HG02642 (cell line): ENCODE data around the gene CCDC174.

Experiments
- ATAC-seq: cut with Tn5 transposase; IDR thresholded peaks from one replicate; pipeline ENCODE4 v1.9.1; 2021; ENCODE audit warnings: mild to moderate bottlenecking; ENCODE audit not compliant: unreplicated experiment, poor library complexity

Gene CCDC174

DNA sequence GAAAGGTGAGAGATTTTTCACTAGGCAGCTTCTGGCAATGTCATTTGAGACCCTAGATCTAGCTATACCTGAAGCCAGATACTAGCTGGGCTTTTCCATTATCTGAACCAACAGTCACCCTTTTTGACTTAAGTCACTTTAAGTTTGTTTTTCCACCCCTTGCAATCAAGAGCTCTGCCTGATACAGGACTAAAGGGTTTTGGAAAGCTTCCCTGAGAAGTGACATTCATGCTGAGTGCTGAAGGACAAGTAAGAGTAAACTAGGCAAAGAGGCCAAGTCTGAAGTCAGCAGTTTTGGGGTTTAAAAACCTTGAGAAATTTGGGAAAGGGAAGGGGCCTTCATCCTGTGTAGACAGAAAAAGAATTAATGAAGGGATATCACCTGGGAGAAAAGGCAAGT is 27.1 kb upstream of the CCDC174 start:
- ATAC-seq, result no peak

DNA sequence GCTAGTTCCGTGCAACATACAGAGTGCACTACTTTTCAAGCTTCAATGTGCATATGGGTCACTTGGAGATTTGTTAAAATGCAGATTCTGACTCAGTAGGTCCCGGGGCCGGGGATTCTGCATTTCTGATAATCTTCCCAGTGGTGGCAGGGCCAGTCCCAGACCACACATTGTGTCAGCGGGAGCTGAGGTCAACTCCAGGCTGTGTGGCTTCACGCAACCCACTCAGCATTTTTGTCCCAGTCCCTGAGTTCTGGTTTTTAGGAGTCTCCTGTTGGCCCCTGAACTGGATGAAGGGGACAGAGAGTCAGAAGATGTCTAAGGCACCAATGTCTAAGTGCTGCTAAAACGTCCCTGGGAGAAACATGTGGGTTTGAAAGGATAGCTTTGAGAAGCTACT is 26.1 kb upstream of the CCDC174 start:
- no peak for ATAC-seq

DNA sequence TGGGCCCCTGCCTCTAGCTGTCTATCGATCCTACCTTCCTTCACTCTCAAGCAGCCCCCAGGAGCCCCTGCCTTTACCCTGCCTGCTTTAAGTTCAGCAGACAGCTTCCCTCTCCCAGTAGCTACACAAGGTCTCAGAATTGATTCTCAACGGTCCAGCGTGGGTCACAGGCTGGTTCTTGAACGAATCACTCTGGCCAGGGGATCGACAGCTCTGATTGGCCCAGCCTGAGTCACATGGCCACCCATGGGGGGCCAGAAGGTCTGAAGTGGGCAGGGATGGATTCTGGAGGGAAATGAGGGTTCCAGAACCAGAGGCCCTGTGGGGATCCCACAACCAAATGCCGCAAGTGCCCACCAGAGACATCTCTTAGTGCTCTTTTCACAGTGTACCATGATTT is 23.7 kb upstream of the CCDC174 start:
- ATAC-seq, result no peak

DNA sequence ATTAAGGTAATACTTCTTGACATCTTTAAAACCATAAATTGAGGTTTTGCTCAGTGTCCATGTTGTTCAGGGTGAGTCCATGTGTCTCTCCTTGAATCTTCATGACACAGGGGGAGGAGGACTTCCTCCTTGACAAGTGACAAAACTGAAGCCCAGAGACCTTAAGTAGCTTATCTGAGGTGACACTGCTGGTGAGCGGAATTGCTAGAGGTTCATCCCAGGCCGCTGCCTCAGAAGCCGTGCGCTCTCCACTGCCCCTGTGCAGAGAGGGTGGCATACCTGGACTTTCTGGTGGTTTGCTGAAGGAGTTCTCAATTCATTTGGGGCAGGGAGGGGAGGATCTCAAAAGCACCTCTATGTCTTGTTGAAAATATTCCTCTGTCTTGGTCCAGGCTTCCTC is 23.2 kb upstream of the CCDC174 start:
- no peak for ATAC-seq

DNA sequence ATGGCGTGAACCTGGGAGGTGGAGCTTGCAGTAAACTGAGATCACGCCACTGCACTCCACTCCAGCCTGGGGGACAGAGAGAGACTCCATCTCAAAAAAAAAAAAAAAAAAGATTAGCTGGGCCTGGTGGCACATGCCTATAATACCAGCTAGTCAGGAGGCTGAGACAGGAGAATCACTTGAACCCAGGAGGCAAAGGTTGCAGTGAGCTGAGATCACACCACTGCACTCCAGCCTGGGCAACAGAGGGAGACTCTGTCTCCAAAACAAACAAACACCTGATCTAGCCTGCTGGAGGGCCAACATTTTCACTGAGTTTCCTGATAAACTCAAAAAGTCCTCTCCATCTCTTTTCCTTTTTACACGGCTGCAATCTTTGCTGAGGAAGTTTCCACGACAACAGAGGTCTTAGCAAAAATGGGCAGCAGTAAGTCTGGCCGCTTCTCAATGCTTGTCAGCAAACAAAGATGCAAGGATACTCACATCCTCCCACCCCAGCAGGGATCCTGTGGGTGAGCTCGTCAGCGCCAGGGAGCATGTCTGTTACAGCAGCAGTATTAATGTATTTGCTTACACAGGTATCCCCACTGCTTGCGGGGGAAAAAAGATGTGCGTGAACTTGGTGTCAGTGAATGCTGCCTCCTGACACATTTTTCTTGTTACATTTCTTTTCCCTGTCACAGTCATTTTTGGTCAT is 21.0 kb upstream of the CCDC174 start:
- ATAC-seq, result no peak

DNA sequence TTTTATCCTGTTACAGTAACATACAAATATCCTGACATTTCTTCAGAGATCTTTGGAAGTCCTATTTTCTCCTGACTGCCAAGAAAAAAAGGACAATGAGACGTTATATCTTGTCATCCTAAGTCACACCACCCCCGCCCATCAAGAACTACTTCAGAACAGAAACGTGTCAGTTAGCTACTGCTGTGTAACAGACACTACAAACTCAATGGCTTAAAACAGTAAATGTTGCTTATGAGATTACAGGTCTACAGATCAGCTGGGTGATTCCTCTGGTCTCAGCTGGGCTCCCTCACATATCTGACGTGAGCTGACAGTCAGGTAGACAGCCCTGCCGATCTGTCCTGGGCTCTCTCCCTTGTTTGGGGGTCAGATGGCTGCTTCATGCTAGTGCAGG is 20.5 kb upstream of the CCDC174 start:
- no peak for ATAC-seq

DNA sequence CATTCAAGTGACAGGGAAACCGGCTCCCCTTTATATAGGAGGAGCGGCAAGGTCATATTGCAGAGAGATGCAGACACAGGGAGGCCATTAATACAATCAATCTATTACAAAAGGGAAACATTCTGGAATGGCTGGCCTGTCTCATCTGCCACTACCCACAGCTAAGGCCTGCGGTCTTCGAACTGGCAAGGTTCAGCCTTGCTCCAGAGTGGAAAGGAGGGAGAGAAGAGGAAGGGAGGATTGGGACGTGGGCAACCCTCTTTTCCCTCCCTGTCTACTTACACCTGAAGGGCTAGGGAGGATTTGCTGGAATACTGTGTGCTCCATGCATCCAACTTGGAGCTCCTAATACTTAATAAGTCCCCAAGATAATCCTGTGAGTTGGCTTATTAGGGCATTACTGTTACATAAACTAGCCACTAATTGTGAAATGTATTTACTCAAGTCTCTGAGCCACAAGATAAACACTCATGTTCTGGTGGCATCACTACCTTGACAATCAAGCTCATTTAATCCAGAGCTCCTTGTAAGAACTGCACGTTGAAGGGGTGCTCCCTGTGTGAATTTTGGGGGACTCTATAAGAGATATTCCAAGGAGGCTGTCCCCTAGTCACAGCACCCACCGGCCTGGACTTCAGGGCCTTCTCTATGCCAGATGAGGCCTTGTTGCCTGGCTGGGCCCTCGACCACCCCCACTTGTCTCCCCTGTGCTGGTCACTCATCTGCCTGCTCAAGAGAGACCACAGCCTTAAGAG is 19.7 kb upstream of the CCDC174 start:
- ATAC-seq, result no peak

DNA sequence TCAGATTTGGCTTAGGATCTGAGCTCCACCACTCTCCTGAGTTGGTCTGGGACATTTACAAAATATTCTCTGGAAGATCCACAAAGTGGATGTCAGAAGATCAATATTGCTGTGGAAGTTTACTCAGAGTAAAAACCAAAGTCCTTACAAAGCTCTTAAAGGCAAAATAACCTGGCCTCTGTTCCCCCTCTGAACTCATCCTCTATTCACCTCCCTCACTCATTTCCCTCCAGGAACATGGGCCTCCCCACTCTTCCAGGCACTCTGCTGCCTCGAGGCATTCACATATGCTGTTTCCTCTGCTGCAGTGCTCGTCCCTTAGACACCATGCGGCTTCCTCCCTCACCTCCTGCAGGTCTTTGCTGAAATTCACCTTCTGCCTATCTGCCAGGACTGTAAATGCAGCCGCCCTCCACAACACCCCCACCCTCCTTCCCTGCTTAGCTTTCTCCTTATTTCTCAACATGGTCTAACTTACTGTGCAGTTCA is 19.1 kb upstream of the CCDC174 start:
- no peak for ATAC-seq

DNA sequence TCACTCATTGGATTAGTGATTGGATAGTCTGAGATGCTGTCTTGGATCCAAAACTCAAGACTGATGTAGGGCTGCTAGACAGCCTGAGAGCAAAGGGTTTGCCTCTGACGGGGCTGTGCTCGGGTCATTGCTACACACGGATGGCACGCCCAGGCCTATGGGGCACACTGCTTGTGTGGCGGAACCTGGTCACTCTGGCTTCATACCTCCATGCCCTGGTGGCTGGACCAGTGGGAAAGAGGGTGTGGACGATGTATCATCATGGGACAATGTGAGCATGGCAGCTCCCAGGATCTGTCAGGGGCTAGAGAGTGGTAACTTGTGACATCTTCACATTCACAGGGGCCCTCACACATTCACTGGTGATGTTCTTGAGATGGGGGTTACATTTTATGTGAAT is 18.1 kb upstream of the CCDC174 start:
- no peak for ATAC-seq

DNA sequence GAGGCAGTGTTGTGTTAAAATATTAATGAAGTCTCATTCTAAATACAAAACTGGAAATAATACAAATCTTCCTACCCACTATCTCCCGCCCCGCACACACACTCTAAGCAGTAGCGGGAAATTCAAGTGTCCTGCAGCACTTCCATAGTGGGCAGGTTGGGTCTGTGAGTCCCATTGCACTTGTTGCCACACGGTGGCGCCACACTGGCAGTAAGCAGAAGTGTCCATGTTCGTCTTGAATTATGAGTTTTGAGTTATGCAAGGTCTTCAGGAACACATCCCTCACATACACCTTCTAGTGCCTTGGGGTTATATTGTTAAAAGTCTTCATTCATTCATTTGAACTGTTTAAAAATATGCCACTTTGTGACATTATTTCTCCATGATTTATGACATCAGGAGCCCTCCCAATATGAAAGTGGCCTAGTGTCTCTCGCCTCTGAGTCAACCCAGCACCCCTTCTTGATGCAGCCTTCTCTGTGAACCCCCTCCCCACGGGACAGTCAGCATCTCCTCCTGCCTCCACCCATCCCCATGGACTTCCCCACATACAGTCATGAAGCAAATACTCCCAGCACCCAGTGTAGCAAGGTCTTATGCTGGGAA is 17.6 kb upstream of the CCDC174 start:
- ATAC-seq, result no peak

DNA sequence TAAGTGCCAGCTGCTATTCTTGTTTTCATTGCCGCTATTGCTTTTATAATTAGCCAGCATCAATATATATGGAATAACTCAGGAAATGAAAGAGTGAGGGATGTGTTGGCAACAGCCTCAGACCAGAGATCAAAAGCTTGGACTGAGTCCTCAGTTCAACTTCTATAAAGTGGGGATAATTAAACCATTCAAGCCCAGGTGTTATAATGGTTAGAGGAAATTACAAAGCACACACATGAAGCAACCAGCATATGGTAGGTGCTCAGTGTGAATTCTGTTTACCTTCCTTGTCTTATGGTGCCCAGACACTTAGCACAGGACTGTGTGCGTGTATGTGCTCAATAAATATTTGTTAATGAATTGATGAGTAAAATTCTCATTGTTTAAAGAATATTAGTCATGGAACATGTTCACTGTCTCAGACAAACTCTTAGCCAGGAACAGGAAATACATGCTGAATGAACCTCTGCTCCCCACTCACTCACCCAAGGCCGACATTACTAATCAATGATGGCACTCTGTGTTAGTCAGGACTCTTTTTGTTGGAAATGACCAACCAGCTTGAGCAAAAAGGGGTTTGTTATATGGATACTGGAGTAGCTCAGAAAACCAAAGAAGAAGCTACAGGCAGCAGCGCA is 16.7 kb upstream of the CCDC174 start:
- no peak for ATAC-seq

DNA sequence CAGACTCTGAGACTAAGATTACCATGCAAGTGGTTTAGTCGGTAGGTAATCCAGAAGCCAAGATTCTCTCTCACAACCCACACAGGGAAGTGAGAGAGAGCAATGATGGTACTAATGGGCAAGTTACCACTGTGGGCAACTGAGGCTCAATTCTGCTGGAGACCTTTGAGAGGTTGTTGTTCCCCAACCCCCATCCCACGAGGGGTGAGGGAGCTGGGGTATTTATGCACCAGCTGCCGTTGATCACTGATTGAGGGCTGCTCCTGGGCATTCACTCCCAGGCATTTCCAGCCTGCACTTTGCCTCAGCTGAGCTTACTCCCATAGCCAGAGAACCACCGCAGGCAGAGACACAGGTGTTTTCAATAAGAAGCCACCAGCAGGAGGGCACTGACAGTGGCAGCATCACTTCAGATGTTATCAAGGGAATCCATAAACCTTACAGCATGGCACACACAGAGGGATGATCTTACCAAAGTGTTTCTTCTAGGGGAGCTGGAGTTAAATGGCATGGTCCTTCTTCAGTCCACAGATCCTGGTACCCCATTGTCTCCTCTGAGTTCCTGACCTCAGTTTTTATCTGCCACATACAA is 15.0 kb upstream of the CCDC174 start:
- ATAC-seq, result no peak

DNA sequence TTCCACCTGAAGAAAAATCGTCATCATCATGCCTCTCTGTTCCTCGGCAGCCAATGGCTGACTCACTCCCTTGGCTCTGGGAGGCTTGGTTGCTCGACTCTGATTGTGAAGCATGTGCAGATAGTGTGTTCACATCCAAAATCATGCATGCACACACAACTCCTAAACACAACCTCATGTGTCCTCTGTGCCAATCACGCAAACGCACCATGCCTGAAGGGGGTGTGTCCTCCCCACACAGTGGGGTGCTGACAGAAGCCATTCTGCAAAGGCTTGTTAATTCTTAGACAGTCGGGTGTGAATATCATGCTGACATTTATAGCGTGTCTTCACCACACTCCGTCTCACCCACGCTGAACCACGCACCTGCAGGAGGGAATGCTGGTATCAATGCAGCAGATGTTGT is 11.4 kb upstream of the CCDC174 start:
- no peak for ATAC-seq

DNA sequence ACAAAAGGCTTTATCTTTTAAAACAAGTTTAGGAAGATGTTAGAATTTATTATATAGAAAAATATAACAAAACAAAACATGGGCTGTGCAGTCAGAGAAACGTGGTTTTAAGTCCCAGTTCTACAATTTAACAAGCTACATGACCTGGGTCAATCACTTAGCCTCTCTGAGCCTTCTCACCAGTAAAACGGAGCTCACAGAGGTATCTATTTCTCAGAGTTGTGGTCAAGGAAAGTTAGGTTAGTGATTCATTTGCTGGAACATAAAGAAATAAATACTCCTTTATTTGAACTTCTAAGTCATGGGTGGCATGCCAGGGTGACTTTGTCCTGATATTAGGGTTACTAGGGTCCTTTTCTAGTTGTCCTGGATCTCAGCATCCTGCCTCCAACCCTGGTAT is 10.8 kb upstream of the CCDC174 start:
- ATAC-seq, result no peak

DNA sequence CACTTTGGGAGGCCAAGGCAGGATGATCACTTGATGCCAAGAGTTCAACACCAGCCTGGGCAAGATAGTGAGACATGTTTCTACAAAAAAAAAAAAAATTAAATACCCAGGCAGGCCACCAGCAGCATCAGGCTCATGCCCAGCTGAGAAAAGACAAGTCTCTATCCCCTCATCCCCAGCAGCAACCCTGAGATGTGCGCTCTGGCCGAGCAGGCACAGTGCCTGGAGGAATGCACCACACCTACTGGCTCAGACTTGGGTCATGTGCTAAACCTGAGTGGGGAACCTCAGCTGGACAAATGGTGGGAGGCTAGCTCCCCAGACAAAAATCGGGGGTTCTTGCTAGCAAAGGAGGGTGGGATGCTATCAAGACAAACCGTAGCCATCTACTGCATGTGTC is 10.2 kb upstream of the CCDC174 start:
- ATAC-seq, result no peak

DNA sequence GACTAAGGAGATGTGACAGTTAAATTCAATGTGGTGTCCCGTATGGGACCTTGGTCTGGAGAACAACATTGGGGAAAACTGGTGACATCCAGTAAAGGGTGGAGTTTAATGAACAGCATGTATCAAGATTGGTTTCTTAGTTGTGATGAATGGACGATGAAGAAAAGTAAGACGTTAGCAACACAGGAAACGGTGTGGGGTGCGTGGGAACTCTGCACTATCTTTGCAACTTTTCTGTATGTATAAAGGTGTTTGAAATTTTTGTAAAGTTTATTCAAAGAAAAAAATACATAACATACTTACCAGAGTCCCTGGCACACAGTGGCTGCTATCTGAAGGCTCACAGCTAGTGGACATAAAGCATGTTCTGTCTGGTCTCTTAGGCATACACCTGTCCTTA is 6.1 kb upstream of the CCDC174 start:
- ATAC-seq, result no peak

DNA sequence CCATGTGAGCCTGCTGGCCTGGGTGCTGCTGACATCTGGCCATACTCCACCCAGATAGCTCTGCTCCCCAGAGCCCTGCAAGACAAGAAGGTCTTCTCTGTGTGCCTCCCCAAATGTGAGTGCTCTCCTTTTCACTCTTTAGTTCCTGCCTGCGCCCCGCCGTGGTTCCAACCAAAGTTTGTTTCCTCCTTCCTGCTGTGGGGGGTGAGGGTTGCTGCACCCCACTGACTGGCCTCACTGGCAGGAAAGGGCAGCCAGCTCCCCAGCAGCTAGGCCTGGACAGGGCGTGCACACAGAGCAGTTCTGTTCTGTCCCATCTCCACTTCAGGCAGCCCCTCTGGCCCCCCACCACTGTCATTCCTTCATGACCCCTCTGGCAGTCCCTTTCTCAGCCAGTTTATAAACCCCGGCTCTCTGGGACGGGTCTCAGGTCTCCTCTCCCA is 5.4 kb upstream of the CCDC174 start:
- ATAC-seq, result no peak

DNA sequence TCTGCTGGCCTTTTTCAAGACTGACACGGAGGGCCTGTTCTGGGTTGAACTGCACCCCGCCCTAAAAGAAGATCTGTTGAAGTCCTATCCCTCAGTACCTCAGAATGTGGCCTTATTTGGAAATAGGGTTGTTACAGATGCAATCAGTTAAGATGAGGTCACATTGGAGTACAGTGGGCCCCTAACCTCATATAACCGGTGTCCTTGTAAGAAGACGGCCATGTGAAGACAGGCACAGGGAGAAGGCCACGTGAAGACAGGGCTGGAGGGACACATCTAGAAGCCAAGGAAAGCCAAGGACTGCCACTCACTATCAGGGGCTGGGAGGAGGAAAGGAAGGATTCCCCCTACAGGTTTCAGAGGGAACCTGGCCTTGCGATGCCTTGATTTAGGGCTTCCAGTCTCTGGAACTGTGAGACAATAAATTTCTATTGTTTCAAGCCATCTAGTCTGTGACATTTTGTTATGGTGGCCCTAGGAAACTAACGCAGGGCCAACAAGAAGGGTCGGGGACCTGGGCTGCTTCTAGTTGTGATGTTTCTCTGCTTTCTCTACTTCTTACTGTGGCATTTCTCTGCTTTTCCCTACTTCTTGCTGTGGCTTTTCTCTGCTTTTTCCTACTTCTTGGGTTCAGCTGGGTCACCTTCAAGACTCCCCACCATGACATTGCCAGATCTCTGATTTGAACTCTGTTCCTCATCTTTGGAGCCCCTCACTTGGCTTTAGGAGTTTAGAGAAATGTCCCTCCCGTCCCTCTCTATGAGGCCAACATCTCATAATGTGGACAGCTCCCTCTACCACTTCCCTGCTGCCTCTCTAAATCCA is 4.8 kb upstream of the CCDC174 start:
- no peak for ATAC-seq

DNA sequence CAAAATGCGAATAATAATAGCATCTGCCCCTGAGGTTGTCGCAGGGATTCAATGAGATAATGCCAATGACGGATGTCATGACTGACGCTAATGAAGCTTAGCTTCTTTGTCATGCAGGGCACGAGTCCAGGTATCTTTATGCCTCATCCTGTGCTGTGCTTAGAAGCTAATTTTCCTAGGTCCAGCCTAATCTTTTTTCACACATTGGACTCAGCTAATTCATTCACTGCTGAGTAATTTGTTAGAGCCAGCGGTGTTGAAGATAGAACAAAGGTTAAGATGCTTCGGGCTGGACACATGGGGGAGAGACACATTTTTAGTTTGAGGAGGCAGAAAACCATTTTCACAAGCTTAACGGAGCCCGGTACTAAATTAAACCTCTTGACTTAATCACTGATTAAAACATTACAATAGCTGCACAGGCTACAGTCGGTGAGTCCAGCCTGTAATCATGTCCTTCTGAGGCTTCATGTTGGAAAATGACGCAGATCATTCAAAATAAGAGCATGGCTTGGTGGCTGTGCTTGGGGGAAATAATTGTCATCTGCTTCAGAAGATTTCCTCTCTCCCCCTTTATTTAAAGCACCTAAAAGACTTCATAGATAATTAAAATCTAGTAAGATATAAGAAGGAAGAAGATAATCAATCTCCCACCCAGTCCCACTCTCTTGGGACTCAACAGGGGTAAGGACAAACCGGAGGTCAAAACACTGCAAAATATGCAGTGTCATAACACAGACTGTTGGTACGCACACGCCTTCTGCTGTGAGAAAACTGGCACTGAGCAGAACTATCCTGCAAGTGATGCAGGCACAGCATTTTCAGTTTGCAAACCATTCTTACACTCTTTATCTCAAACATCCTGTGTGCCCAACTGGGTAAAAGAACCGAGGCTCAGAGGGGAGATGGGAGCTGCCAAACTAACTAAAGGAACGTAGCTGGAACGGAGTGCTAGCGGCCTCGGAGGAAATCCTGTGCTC is 3.3 kb upstream of the CCDC174 start:
- no peak for ATAC-seq
